ENCODE measurements around the gene PALD1.

DNA sequence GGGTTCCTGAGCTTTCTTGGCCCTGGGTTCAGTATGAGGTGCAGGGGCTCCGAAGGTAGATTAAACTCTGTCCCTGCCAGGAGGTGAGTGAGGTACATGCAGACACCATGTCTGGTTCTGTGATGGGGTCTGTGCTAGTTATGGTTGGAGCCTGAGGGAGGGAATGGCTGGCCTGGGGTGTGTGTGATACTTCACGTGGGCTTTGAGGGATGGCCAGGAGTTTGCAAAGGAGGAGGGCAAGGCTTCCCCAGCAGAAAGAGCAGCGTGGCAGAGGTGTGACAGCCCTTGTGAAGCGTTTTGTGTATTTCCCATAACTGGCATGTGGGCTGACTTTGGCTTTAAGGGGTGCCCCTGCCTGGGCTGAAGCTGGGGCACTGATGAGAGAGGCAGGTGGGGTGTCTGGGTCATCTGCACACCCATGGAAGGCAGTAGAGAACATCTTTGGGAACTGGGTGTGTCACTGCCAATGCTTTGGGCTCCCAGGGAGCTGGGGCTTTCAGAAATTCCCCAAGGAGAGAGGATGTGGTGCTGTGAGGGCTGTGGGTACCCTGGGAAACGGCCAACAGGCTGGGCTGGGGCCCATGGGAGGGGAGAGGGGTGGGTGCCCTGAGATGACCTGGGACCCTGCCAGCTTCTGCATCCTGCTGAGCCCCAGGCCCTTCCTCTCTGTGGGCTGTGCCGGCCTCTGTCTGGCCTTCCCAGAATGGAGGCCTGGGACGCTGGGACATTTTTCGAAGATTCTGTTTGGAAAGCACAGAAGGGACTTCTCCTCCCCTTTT lies 4.6 kb downstream of the PALD1 start:
- TF ChIP-seq, protein P1, sequence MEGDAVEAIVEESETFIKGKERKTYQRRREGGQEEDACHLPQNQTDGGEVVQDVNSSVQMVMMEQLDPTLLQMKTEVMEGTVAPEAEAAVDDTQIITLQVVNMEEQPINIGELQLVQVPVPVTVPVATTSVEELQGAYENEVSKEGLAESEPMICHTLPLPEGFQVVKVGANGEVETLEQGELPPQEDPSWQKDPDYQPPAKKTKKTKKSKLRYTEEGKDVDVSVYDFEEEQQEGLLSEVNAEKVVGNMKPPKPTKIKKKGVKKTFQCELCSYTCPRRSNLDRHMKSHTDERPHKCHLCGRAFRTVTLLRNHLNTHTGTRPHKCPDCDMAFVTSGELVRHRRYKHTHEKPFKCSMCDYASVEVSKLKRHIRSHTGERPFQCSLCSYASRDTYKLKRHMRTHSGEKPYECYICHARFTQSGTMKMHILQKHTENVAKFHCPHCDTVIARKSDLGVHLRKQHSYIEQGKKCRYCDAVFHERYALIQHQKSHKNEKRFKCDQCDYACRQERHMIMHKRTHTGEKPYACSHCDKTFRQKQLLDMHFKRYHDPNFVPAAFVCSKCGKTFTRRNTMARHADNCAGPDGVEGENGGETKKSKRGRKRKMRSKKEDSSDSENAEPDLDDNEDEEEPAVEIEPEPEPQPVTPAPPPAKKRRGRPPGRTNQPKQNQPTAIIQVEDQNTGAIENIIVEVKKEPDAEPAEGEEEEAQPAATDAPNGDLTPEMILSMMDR (IDR thresholded peaks at IDR 0.05): no peak
- TF ChIP-seq POLR2A (IDR thresholded peaks at IDR 0.05): no peak

Data from testis (tissue), 2 donors.